Measurements from ENCODE around the gene ANXA3. TPM values are rescaled to one million over a fixed set of nuclear protein-coding genes. Genes with fewer than 3 reads are reported as not detected.
"Not testable (repeated sequence)": the region's sequence is repeated elsewhere in the genome, so short reads cannot be mapped to it uniquely, and the experiment has no call there.

Gene ANXA3
- total RNA-seq, 1 donor from 2014 or later: not detected

DNA sequence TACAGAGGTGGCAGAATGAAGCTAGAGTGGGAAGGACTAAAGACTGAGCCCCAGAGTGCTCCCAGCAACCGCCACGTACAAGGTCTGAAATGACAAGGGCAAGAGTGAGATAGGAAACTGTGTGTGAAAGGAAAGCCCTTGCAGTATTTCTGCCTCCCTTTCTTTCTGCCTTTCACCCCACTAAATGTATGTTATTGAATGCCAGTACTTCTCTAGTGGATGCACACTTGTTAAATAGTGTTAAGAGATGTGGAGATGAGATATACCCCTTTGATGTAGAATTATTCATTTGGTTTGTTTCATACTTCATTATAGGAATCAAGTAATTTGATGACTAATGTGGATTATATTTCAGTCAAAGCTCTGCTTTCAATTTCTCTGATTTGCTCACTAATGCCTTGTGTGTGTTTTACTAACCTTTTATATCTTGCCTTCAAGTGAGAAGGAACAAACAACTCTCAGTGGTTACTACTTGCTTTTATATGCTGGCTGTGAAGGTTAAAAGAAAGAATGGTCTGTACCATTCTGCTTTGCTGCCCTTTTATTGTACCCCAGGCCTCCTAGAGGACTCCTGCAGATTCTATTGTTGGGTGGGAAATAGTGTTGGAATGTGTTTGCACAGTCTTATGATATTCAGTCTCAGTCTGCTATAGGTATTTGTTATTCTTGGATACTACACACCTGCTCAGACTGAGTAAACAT lies 8.0 kb upstream of the ANXA3 start:
- DNase-seq (ENCODE audit: low read depth): no peak

DNA sequence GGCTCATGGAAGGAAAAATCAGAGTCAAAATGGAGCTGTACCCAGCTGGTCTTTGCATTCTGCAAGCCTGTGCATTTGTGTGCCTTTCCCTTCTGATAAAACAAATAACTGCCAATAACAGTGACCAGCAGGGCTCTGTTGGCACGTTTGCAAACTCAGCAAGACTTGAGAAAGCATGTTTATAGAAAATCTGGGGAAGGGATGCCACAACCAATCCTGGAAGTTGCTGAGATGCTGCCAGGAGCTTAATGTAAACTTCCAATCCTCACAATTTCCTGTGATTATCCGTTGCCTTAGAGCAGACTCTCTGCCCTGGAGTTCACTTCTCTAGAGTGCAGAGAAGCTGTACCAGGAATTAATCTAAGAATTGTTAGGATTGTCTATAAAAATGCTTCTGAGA lies 6.9 kb upstream of the ANXA3 start:
- DNase-seq (ENCODE audit: low read depth): no peak

DNA sequence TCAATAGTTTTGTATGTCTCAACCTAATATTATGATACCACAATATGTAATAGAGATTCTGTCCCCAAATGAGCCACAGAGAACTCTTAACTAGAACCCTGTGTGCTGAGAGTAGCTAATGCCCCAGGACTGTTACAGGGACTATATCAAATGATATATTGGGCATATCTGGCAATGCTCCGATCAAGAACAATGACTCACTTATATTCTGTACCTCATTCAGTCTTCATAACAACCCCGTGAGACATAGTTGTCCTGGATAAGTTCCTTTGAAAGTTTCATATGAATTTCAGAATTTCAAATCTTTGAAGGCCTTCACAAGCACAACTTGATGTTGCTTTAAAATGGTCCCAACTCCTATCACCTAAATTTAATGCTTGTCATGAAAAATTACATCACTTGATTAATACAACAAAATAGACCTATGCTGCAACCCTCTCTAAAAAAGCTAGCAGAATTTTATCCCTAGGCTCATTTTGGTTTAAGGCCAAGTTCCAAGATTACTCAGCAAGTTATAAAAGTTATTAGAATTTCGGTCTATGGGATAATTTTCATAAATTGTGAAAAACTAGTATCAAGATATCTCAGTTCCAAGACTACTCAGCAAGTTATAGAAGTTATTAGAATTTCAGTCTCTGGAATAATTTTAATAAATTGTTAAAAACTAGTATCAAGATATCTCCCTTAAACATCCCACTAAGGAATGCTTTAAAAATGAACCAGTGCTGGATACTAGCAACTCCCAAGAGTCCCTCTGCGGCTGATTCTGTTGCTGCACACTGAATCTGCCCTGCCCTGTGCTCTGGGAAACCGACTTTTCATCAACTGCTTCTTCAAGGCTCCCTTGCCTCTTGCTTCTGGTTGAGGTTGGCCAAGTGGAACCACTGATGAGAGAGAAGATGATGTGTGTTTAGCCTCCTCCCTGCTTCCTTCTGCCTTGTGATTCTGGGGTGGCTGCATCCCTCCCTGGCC lies 6.0 kb upstream of the ANXA3 start:
- DNase-seq (ENCODE audit: low read depth): peak; percentile 38

DNA sequence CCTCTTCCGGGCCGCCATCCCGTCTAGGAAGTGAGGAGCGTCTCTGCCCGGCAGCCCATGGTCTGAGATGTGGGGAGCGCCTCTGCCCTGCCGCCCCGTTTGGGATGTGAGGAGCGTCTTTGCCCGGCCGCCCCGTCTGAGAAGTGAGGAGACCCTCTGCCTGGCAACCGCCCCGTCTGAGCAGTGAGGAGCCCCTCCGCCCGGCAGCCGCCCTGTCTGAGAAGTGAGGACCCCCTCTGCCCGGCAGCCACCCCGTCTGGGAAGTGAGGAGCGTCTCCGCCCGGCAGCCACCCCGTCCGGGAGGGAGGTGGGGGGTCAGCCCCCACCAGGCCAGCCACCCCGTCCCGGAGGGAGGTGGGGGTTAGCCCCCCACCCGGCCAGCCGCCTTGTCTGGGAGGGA lies 3.7 kb upstream of the ANXA3 start:
- DNase-seq (ENCODE audit: low read depth): not testable (repeated sequence)

DNA sequence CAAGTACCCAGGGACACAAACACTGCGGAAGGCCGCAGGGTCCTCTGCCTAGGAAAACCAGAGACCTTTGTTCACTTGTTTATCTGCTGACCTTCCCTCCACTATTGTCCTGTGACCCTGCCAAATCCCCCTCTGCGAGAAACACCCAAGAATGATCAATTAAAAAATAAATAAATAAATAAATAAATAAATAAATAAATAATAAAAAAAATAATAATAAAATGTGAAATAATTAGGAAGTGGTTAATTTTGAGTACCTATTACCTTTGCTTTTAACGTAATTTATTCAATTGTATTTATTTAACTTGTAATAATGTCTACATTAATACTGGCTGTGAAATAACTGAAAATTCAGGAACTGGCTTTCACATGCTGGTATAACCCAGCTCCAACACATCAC lies 2.7 kb upstream of the ANXA3 start:
- DNase-seq (ENCODE audit: low read depth): not testable (repeated sequence)

DNA sequence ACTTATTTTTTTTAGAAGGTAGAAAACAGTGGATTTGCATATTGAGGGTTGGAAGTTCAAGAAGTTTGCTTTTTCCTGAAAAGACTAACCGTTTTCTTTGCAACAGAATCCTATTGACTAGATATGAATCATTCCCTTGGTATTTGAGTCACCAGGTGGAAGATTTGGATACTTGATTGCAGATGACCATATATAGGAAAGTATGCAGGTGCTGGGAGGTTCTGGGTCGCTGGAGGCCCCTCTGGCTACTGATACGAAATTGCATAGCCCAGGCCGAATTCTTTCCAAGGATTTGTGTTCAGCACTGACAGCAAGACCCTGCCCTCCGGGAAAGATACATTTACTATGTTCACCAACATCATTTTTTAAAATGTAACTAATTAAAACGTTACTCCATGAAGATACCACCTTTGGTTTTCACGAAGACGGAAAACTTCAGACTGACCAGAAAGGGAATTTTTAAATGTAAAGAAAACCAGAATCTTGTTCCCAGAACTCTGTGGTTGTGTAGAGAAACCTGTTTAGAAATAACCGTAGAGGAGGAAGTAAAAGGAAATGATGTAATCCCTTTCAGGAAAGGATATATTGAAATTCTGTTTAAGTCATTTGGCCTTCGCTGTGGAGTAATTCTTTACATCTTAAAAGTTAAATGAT lies 946 bp downstream of the ANXA3 start:
- DNase-seq (ENCODE audit: low read depth): no peak

DNA sequence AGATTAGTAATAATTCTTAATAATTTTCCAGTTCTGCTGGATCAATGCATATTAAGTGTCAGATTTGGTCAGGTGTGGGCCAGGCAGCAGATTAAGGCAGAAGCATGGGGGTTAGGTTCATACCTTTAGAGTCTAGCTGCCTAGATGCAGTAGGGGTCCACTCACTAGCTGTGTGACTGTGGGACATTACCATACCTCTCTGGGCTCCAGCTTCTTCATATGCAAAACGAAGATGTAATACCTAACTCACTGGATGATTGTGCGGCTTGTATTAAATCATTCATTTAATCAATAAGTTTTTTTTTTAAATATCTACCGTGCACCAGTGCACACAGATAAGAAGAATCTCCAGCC lies 1.4 kb downstream of the ANXA3 start:
- no peak for DNase-seq (ENCODE audit: low read depth)

DNA sequence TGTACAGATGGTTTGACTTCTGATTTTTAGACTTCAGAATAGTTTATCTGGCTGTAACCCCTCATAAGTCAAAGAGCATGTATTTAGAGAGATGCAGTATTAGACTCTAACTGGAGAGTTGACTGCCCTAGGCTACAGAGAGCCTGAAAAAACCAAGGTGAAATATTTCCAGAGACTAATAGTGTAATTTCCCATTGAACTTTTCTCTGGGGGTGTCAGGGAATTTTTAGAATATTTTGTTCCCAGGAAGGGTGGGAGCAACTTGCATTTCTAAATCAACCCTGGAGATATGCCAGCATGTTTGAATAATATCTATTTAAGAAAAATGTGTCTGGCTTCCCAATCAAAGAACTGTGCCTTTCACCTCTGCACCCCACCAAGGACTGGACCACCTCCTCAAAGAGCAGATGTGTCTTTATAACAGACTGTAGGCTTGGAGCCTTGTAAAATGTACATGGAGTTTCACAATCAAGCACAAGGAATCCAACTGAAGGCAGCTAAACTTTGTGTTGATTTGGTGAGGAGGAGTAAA lies 2.0 kb downstream of the ANXA3 start:
- no peak for DNase-seq (ENCODE audit: low read depth)

DNA sequence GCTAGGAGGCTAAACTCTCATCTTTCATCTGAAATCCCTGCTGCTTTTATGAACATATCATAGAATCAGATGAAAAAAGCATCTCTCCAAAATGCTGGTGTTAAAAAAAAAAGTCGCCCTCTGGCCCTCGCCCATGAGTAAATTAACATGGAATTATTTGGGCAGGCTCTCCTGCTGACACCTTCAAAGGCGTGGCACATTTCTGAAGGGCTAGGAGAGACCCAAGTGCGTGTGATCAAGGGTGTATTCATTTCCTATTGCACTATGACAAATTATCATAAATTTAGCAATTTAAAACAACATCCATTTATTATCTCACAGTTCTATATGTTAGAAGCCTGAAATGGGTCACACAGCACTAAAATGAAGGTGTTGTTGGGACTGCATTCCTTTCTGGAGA lies 5.1 kb downstream of the ANXA3 start:
- no peak for DNase-seq (ENCODE audit: low read depth)

DNA sequence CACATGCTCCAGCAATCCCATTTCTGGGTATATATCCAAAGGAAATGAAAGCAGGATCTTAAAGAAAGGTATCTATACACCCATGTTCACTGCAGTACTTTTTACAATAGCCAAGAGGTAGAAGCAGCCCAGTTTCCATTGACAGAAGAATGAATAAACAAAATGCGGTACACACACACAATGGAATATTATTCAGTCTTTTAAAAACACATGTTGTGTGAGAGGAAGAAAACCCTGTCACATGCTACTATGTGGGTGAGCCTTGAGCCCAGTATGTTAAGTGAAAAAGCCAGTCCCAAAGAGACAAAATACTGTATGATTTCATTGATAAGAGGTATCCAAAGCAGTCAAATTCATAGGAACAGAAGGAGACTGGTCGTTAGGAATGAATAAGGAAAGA lies 6.3 kb downstream of the ANXA3 start:
- DNase-seq (ENCODE audit: low read depth): no peak

DNA sequence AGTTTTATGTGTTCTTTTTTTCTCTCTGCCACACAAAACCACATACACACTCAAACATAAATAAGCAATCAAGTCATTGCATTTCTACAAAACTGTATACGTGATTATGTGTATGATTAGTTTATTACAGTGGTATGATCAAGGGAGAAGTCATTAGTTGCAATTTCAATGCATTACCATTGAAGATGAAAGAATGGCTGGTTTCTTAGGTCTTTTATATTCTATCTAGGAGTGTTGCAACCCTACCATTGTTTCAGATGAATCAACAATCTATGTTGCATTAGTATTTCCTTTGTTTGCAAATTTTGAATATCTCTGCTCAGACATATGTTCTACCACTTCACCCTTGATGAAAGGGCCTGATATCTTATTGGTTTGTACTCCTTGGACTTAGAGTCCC lies 6.8 kb downstream of the ANXA3 start:
- DNase-seq (ENCODE audit: low read depth): no peak

DNA sequence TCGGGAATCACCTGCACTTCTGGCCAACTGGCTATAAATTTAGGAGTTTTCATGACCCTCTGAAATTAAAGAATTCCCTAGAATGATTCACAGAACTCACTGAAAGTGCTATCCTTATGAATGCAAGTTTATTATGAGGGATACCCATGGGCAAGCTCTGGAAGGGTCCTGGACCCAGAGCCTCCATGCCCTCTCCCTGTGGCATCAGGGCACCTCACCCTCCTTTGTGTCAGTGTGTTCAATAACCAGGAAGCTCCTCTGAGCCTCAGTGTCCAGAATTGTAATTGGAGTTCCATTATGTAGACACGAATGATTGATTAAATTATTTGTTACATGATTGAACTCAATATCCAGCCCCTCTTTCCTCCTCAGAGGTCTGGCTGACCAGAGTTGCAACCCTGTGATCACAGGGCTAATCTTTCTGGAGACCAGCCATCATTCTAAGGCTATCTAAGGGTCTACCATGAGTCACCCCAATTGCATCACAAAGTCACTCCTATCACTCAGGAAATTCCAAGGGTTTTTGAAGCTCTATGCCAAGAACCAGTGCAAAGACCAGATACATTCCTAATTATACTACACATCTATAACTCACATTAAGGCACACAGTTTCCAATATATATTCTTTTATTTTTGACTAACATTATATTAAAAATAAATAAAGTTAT lies 8.9 kb downstream of the ANXA3 start:
- peak; percentile 53 for DNase-seq (ENCODE audit: low read depth)

DNA sequence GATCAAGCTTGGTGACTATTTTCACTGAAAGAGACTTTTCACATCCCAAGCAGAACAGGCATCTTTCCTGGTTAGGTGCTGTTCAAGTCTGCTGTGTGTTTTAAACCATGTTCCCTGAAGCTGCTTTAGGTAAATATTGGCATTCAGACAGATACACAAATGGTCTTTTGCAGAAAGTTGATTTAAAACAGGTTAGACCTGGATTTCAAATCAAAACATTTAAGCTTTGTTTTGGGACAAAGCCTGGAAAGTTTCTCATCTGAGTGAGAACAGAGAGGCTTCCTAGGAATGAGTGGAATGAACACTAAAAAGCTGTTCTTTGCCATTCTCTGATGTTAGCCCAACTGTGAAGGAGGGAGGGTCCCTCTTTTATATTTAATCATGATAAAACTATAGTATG lies 10.1 kb downstream of the ANXA3 start:
- DNase-seq (ENCODE audit: low read depth): no peak

DNA sequence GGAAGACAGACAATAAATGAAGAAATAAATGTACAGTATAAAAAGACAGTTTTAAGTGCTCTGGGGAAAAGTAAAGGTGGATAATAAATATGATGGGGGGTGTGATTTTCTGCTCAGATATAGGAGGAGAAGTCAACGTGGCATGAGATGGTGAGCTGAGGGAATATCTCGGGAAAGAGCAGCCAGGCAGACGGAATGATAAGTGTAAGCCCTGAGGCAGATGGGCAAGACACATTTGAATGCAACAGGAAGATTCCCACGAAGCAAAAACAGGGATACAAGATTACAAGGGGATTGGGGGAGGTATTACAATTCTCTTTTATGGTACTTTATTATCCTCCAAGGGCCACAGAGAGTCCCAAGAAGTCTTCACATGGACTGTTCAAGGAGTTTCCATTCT lies 11.1 kb downstream of the ANXA3 start:
- DNase-seq (ENCODE audit: low read depth): no peak

DNA sequence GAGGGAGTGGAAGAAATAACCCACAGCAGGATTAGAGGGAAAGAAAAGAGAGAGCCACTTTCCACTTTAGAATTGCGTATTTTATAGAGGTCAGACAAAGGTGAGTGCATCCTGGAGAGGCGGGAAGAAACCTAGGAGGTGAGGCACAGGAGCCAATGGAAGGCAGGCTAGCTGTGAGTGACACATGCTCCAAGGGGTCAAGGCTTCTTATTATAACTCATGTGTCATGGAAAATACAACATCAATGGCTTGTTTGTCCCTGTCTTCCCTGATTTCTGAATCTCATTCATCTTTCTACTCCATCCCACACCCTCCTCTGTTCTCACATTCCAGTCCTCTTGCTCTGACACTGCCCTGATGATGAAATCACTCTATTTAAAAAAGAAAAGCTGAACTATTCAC lies 14.4 kb downstream of the ANXA3 start:
- peak; percentile 50 for DNase-seq (ENCODE audit: low read depth)

DNA sequence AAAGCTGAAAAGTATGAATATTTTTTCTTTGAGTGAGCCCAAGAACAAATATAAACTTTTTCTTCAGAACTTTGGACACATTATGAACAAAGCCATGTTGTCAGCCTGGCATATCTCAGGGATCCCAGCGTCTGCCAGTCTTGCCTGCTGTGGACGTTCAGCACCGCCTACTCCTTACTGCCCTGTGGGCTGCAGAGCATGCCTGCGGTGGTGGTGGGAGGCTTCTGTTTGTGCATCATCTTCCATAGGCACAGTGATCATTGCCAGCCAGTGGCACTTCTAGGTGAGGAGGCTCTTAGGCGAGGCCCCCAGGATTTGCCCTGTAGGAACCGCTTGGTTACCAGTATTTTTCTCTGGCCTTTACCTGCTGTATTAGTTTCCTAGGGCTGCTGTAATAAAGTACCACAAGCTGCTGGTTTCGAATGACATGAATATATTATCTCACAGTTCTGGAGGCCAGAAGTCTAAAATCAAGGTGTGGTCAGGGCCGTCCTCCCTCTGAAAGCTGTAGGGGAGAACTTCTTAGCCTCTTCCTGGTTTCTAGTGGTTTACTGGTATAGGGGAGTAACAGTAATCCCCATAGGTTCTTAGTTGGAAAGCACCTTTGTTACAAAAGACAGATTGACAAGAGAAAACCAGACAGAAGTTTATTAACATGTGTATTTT lies 15.4 kb downstream of the ANXA3 start:
- DNase-seq (ENCODE audit: low read depth): peak; percentile 29

DNA sequence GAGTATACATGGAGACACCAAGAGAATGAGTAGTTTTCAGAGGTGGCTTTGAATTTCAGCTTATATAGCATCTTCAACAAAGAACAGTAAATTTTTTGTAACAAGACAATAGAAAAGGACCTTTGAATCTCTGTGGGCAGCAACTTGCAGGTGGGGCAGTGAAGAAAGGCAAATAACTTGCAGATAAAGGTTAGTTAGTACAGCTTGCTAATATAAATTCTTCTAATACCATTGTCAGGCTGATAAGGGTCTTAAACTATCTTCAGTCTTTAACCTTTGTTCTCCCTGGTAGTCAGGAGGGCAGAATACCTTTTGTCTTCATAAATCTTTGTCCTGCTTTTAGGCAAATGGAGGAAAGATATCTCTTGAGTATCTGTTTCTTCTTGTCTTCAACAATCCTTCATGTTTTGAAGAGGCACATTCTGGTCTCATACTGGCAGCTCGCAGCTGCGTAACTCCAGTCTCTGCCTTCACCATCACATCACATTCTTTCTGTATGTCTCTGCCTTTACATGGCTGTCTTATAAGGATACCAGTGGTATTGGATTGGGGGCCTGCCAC lies 16.0 kb downstream of the ANXA3 start:
- DNase-seq (ENCODE audit: low read depth): no peak

DNA sequence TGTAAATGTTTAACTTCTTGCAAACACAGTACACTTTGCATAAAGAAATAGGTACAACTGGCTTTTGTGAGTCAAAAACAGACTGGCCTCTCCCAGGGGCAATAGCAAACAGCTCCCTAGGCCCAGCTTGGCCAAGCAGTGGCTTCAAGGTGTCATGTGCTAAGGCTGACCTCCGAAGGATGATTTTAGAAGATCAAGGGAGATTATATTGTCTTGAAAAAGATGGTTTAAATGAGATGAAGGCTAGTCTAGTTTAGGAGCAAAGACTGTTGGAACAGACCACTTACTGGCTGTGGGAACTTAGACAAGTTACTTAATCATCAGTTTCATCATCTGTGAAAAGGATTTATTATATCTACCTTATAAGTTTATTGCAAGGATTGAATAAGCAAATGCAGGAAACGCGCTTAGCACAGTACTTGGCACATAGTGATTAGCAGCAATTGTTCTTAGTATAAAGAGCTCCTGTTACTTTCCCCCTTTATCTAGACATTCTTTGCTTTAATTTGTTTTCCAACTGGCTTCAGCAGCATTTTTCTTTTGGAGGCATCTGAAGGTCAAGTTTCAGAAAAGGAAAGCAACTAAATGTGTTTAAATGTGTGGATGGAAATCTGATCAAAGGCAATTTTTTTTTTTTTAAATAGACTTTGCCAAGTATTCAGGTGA lies 17.2 kb downstream of the ANXA3 start:
- no peak for DNase-seq (ENCODE audit: low read depth)

DNA sequence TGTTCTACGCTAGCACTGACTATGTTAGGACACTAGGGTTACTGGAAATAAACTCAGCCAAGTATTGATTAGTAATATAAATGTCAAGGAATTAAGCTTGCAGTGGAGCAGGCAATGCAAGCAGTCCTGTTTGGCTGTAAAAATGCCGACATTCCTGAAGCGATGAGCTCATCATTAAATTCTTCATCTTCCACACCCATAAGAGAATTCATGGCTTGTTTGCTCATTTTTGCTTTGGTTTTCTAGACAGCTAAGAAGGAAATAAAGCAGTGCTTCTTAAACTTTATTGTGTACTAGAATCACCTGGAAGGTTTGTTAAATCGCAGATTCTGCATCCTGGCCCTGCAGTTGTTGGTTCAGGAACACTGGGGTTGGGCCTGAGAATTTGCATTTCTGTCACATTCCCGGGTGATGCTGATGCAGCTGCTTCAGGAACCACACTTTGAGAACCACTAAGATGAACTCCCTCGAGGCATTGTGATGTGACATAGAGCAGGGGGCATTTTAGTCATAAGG lies 17.8 kb downstream of the ANXA3 start:
- DNase-seq (ENCODE audit: low read depth): peak; percentile 67

DNA sequence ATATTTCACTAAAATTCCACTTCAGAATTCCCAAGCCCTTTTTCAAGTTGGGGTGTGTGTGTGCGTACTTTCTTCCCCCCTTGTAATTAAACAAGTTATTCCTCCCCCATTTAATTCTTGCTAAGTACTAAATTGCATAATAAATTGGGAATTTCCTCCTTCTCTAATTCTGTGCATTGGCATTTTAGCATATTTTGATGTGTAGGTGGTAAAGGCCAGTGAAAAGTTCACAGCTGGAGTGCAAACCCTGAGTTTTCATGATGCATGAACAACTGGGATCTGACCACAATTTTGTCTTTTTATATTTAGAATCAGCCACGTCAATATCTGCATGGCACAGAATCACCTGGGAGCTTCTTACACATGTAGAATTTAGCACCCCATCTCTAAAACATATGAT lies 18.5 kb downstream of the ANXA3 start:
- no peak for DNase-seq (ENCODE audit: low read depth)

Measured in myocyte (in vitro differentiated cells).